D721Med (cell line): ENCODE measurements around the gene COL4A1.

Source experiments
- DNase-seq: peaks from one replicate; pipeline ENCODE4 v3.0.0; 2011; ENCODE audit warnings: low spot score; ENCODE audit not compliant: insufficient read length
- FAIRE-seq: peaks from 2 replicates; lab custom pipeline; 2011; peaks lifted over from hg19 to GRCh38; lab: Jason Lieb, UNC
- CTCF ChIP-seq: IDR thresholded peaks from 2 replicates; pipeline ENCODE4 v1.5.1; 2012; ENCODE audit warnings: mild to moderate bottlenecking, control low read depth; ENCODE audit not compliant: insufficient read depth; ENCODE audit errors: missing control alignments

COL4A1 gene

GRCh38 chr13:110225609-110226574 lies 81.1 kb downstream of the COL4A1 start:
- FAIRE-seq (no peak), DNase-seq (no peak)
- no peak for TF ChIP-seq CTCF

GRCh38 chr13:110225003-110225402 lies 82.0 kb downstream of the COL4A1 start:
- no peak for DNase-seq
- no peak for TF ChIP-seq CTCF
- no peak for FAIRE-seq

GRCh38 chr13:110224519-110224918 lies 82.4 kb downstream of the COL4A1 start:
- no peak for DNase-seq
- TF ChIP-seq CTCF = no peak
- FAIRE-seq = no peak

GRCh38 chr13:110221406-110222117 lies 85.4 kb downstream of the COL4A1 start:
- DNase-seq (no peak), FAIRE-seq (peak; percentile 29)
- no peak for TF ChIP-seq CTCF

- FAIRE-seq = no peak
- no peak for TF ChIP-seq CTCF
- no peak for DNase-seq
Observed at GRCh38 chr13:110220471-110220870, 86.5 kb downstream of the COL4A1 start.

- TF ChIP-seq CTCF = no peak
- DNase-seq = no peak
- no peak for FAIRE-seq
Observed at GRCh38 chr13:110218581-110219201, 88.3 kb downstream of the COL4A1 start.
